K562 (cell line): ENCODE data around the gene LHX3. TPM values are rescaled to one million over a fixed set of nuclear protein-coding genes. Genes with fewer than 3 reads are reported as not detected.

Source experiments
- ATAC-seq: fragments of 200-7000 bp; cut with Tn5 transposase; 3 replicates; pipeline ENCODE4 v1.9.1; 2020; ENCODE audit warnings: moderate library complexity
- BruUV-seq: library from RNA; stranded (reverse); fragments of 400-500 nt; replicated peaks from 2 replicates; lab custom pipeline; 2021; lab: Mats Ljungman, UMichigan
- CTCF ChIA-PET: fragments of 300-600 bp; formaldehyde crosslinking; extraction: SDS; loops from one replicate; lab custom pipeline; 2021; ENCODE audit warnings: low intra/inter-chr PET ratio; lab: Yijun Ruan, JAX
- POLR2A ChIA-PET: fragments of 300-600, 350-650 bp; sonication (Branson Sonifier 250); formaldehyde crosslinking; extraction: SDS; loops from one replicate; lab custom pipeline; 2021; ENCODE audit warnings: antibody characterized with exemption, inconsistent platforms; lab: Yijun Ruan, JAX
- DNase-seq, 4 experiments: peaks; one replicate each; pipeline versions ENCODE4 v3.0.0 to v3.0.0-alpha.2; 2011 to 2018; ENCODE audit warnings: low spot score in 3 of 4, mixed read lengths in 3 of 4; ENCODE audit errors: extremely low read depth in 1 of 4
- FAIRE-seq: peaks from 2 replicates; lab custom pipeline; 2011; peaks lifted over from hg19 to GRCh38; lab: Jason Lieb, UNC
- H2AFZ ChIP-seq: 2 replicates; pipeline ENCODE4 v1.6.0; 2011; ENCODE audit warnings: low read depth, low read length, control low read depth, inconsistent platforms
- H3K27ac ChIP-seq: fragments of 200-600 bp; 3 replicates; pipeline ENCODE4 v1.8.0; 2011; ENCODE audit warnings: low read depth, mild to moderate bottlenecking, control low read depth, inconsistent platforms, low read length, moderate library complexity, mixed read lengths; ENCODE audit errors: extremely low read depth
- H3K27me3 ChIP-seq, 2 experiments: fragments of 300-600 bp in 1 of 2; 2 replicates in 1 of 2; 3 replicates in 1 of 2; pipeline versions ENCODE4 v1.6.0 to v1.8.0; 2011; ENCODE audit warnings: inconsistent platforms in 2 of 2, low read length in 2 of 2, mild to moderate bottlenecking in 1 of 2, mixed read lengths in 1 of 2, moderate library complexity in 1 of 2; ENCODE audit not compliant: control insufficient read depth in 2 of 2, insufficient read depth in 2 of 2
- H3K36me3 ChIP-seq: fragments of 300-600 bp; 3 replicates; pipeline ENCODE4 v1.8.0; 2011; ENCODE audit warnings: mild to moderate bottlenecking, low read length, inconsistent platforms; ENCODE audit not compliant: control insufficient read depth, insufficient read depth
- H3K4me1 ChIP-seq, 2 experiments: fragments of 200-600 bp in 1 of 2; replicated peaks in 1 of 2; 2 replicates in 1 of 2; 3 replicates in 1 of 2; pipeline versions ENCODE4 v1.5.1 to v1.8.0; 2011; ENCODE audit warnings: inconsistent platforms in 2 of 2, low read length in 2 of 2, mild to moderate bottlenecking in 1 of 2, mixed read lengths in 1 of 2, moderate library complexity in 1 of 2; ENCODE audit not compliant: control insufficient read depth in 2 of 2, insufficient read depth in 2 of 2
- H3K4me2 ChIP-seq: 2 replicates; pipeline ENCODE4 v1.6.1; 2011; ENCODE audit warnings: low read length, control low read depth, inconsistent platforms, mixed read lengths; ENCODE audit not compliant: insufficient read depth
- H3K4me3 ChIP-seq: fragments of 200-600 bp; sonication (generic), shearing (Covaris generic); 2 replicates; pipeline ENCODE4 v1.5.1; 2016; ENCODE audit warnings: control low read depth, inconsistent platforms
- H3K79me2 ChIP-seq: fragments of 200-600 bp; 3 replicates; pipeline ENCODE4 v1.8.0; 2011; ENCODE audit warnings: low read length, inconsistent platforms; ENCODE audit not compliant: control insufficient read depth, insufficient read depth
- H3K9ac ChIP-seq, 2 experiments: 2 replicates each; pipeline versions ENCODE4 v1.6.0 to v1.6.1; 2011; ENCODE audit warnings: low read depth in 2 of 2, low read length in 2 of 2, control low read depth in 1 of 2, inconsistent platforms in 1 of 2, mild to moderate bottlenecking in 1 of 2, mixed read lengths in 1 of 2; ENCODE audit not compliant: insufficient read depth in 1 of 2
- H3K9me1 ChIP-seq: one replicate; pipeline ENCODE4 v1.6.0; 2011; ENCODE audit warnings: inconsistent platforms, mild to moderate bottlenecking, low read length, moderate library complexity; ENCODE audit not compliant: control insufficient read depth, insufficient read depth
- H3K9me3 ChIP-seq: replicated peaks from 2 replicates; pipeline ENCODE4 v1.5.1; 2011; ENCODE audit warnings: low read depth, low read length, inconsistent platforms; ENCODE audit not compliant: control insufficient read depth, insufficient read depth
- H4K20me1 ChIP-seq: replicated peaks from 2 replicates; pipeline ENCODE4 v1.6.1; 2011; ENCODE audit warnings: low read length, inconsistent platforms, mixed read lengths; ENCODE audit not compliant: control insufficient read depth, insufficient read depth
- ATF4 ChIP-seq: fragments of 450-650 bp; formaldehyde crosslinking; IDR thresholded peaks from 2 replicates; pipeline ENCODE4 v1.4.0; 2022; ENCODE audit warnings: mild to moderate bottlenecking, moderate library complexity
- CBX3 ChIP-seq, 2 experiments: IDR thresholded peaks; 1 replicate in 1 of 2; 2 replicates in 1 of 2; pipeline ENCODE4 v1.6.1; 2012; ENCODE audit warnings: inconsistent platforms in 2 of 2, low read length in 2 of 2, borderline replicate concordance in 1 of 2, control low read depth in 1 of 2
- DMBX1 ChIP-seq: fragments of 250-450 bp; sonication (Bioruptor Pico); IDR thresholded peaks from 2 replicates; pipeline ENCODE4 v1.8.0; 2022; ENCODE audit warnings: inconsistent platforms, mild to moderate bottlenecking, moderate library complexity, borderline replicate concordance
- FOXP1 ChIP-seq: sonication (generic); formaldehyde crosslinking; IDR thresholded peaks from 2 replicates; pipeline ENCODE4 v1.8.0; 2022; ENCODE audit warnings: mild to moderate bottlenecking, missing genetic modification reagents
- HMG20A ChIP-seq: fragments of 450-650 bp; formaldehyde crosslinking; conservative IDR thresholded peaks from 2 replicates; pipeline ENCODE4 v1.4.0; 2020; ENCODE audit warnings: mild to moderate bottlenecking, mixed read lengths
- MTF1 ChIP-seq: fragments of 250-450 bp; sonication (Bioruptor Pico); IDR thresholded peaks from 2 replicates; pipeline ENCODE4 v1.9.0; 2021; ENCODE audit warnings: moderate library complexity, mild to moderate bottlenecking, inconsistent platforms, borderline replicate concordance
- MYC ChIP-seq, 2 experiments: fragments of 250-450 bp in 1 of 2; sonication (Bioruptor Pico) in 1 of 2; IDR thresholded peaks; 2 replicates each; pipeline versions ENCODE4 v1.5.1 to v1.6.1; 2012 to 2021; ENCODE audit warnings: low read depth in 2 of 2, borderline replicate concordance in 1 of 2, improper control_type of control experiment in 1 of 2, low read length in 1 of 2, mild to moderate bottlenecking in 1 of 2, moderate library complexity in 1 of 2
- NFE2 ChIP-seq: IDR thresholded peaks from 2 replicates; pipeline ENCODE4 v1.6.1; 2014; ENCODE audit warnings: antibody characterized with exemption, low read depth
- RBM22 ChIP-seq: fragments of 200-400 bp; formaldehyde crosslinking; IDR thresholded peaks from 2 replicates; pipeline ENCODE4 v1.6.1; 2018; ENCODE audit warnings: low read length, low read depth; ENCODE audit not compliant: poor library complexity, severe bottlenecking
- SIN3B ChIP-seq: fragments of 450-650 bp; IDR thresholded peaks from 2 replicates; pipeline ENCODE4 v1.6.1; 2017; ENCODE audit warnings: low read depth, mild to moderate bottlenecking, moderate library complexity
- TAF9B ChIP-seq: fragments of 450-650 bp; IDR thresholded peaks from 2 replicates; pipeline ENCODE4 v1.6.1; 2018; ENCODE audit warnings: mild to moderate bottlenecking; ENCODE audit not compliant: partially characterized antibody
- ZNF124 ChIP-seq: sonication (generic); formaldehyde crosslinking; IDR thresholded peaks from 2 replicates; pipeline ENCODE4 v1.8.1; 2022; ENCODE audit warnings: missing genetic modification reagents
- ZNF24 ChIP-seq: fragments of 450-650 bp; IDR thresholded peaks from 2 replicates; pipeline ENCODE4 v1.6.1; 2016
- ZNF347 ChIP-seq: fragments of 450-650 bp; formaldehyde crosslinking; IDR thresholded peaks from 2 replicates; pipeline ENCODE4 v1.4.0; 2020; ENCODE audit warnings: low read depth, mild to moderate bottlenecking, moderate library complexity
- ZNF436 ChIP-seq: fragments of 250-450, 450-650 bp; sonication (Bioruptor Pico); formaldehyde crosslinking; IDR thresholded peaks from 2 replicates; pipeline ENCODE4 v1.7.0; 2020; ENCODE audit warnings: mild to moderate bottlenecking
- ZNF449 ChIP-seq: fragments of 250-450 bp; sonication (Bioruptor Pico); IDR thresholded peaks from 2 replicates; pipeline ENCODE4 v1.8.0; 2022; ENCODE audit warnings: moderate library complexity, mild to moderate bottlenecking, inconsistent platforms
- ZNF561 ChIP-seq: fragments of 450-650 bp; formaldehyde crosslinking; conservative IDR thresholded peaks from 2 replicates; pipeline ENCODE4 v1.4.0; 2020; ENCODE audit warnings: mild to moderate bottlenecking, moderate library complexity
- ZNF707 ChIP-seq: fragments of 250-450 bp; sonication (Bioruptor Pico); conservative IDR thresholded peaks from 2 replicates; pipeline ENCODE4 v1.8.0; 2022; ENCODE audit warnings: inconsistent platforms, mild to moderate bottlenecking, moderate library complexity
- WGBS: fragments of 100-300 bp; shearing (Covaris generic); methylation state at CpG from one replicate; pipeline ENCODE4 v1.1.6; 2016; ENCODE audit warnings: low coverage, mixed read lengths; ENCODE audit not compliant: insufficient coverage; ENCODE audit errors: missing lambda C conversion rate; 5-methylcytosine and 5-hydroxymethylcytosine counted together
- in situ Hi-C: fragments of 300-500 bp; cut with MboI; formaldehyde crosslinking; loops from 4 replicates; pipeline ENCODE4 v1.15.0; 2018; ENCODE audit warnings: inconsistent platforms, mixed read lengths
- intact Hi-C: fragments of 100-400 bp; cut with micrococcal nuclease; formaldehyde crosslinking; loops from 2 replicates; pipeline ENCODE4 v1.14.2; 2022
- polyA plus RNA-seq, 8 experiments: library from polyadenylated mRNA; depleted of rRNA in 4 of 8; stranded (reverse) in 5 of 8; unstranded in 3 of 8; fragments of >200 nt; fragmentation: Nextera tagmentation in 2 of 8; fragmentation: Illumina TruSeq in 1 of 8; extraction: Ambion mirVana in 2 of 8; extraction: Trizol in 1 of 8; gene quantifications; 2 replicates each; pipeline versions ENCODE4 v1.2.1 to v1.2.3, GENCODE V29; 2011 to 2014; ENCODE audit warnings: inconsistent platforms in 1 of 8, missing spikeins in 1 of 8
- total RNA-seq, 7 experiments: library from RNA; depleted of rRNA in 6 of 7; stranded (reverse); fragments of >200 nt in 6 of 7; fragmentation: Illumina TruSeq in 2 of 7; extraction: Trizol in 2 of 7; gene quantifications; 2 replicates each; pipeline versions ENCODE4 v1.2.1 to v1.2.3, GENCODE V29; 2011 to 2021; ENCODE audit warnings: low replicate concordance in 1 of 7
- TF ChIP-seq, protein P1 (sequence below), 2 experiments: IDR thresholded peaks; 2 replicates each; pipeline ENCODE4 v1.6.1; 2012; ENCODE audit warnings: improper control_type of control experiment in 2 of 2, low read depth in 2 of 2, low read length in 2 of 2, borderline replicate concordance in 1 of 2

LHX3 gene
- total and polyA plus RNA-seq, 9 of the 15 experiments (the other 6 are each of a cell fraction or from before 2014, with no cell fraction given), result 0.09 TPM; not detected in 8

- H4K20me1 ChIP-seq, result peaks cover 8% of the 10 kb centered on the region
- H3K27ac ChIP-seq, result no peak overlapping the region
- H3K79me2 ChIP-seq, result no peaks in the 10 kb centered on the region
- in situ Hi-C loops (no loop called here), intact Hi-C loops (no loop called here)
- ATAC-seq (no peak), DNase-seq (no peak), FAIRE-seq (no peak)
- H3K9ac ChIP-seq, result no peak overlapping the region
- peaks cover 0 to 53% of the 10 kb centered on the region in 2 experiments; a peak in 2 of 5 replicates for H3K4me1 ChIP-seq
- ChIA-PET CTCF (no interaction called here), POLR2A (no interaction called here)
- H3K36me3 ChIP-seq, result no peaks in the 10 kb centered on the region
- H2AFZ ChIP-seq, result no peak overlapping the region
- BruUV-seq, result no TSS peak
- no peaks in the 10 kb centered on the region for H3K9me3 ChIP-seq
- H3K27me3 ChIP-seq, result peaks cover 24 to 51% of the 10 kb centered on the region in 2 experiments; a peak in 4 of 5 replicates
- no peak overlapping the region for H3K4me2 ChIP-seq
- peaks cover 2% of the 10 kb centered on the region for H3K9me1 ChIP-seq
- no peak overlapping the region for H3K4me3 ChIP-seq
- WGBS, result 28% methylated on average over 11 of the region's 14 CpGs
- no peak for TF ChIP-seq ZNF561 (CRISPR knock-in tag)
- TF ChIP-seq NFE2, result no peak
- no peak for TF ChIP-seq ZNF449 (CRISPR knock-in tag)
- TF ChIP-seq TAF9B, result no peak
- no peak for TF ChIP-seq ATF4
- TF ChIP-seq, protein P1, sequence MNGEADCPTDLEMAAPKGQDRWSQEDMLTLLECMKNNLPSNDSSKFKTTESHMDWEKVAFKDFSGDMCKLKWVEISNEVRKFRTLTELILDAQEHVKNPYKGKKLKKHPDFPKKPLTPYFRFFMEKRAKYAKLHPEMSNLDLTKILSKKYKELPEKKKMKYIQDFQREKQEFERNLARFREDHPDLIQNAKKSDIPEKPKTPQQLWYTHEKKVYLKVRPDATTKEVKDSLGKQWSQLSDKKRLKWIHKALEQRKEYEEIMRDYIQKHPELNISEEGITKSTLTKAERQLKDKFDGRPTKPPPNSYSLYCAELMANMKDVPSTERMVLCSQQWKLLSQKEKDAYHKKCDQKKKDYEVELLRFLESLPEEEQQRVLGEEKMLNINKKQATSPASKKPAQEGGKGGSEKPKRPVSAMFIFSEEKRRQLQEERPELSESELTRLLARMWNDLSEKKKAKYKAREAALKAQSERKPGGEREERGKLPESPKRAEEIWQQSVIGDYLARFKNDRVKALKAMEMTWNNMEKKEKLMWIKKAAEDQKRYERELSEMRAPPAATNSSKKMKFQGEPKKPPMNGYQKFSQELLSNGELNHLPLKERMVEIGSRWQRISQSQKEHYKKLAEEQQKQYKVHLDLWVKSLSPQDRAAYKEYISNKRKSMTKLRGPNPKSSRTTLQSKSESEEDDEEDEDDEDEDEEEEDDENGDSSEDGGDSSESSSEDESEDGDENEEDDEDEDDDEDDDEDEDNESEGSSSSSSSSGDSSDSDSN (IDR thresholded peaks at IDR 0.05; ENCODE audit: borderline replicate concordance in 1 of 2, low read depth in 2 of 2, low read length in 2 of 2), result no peak
- TF ChIP-seq SIN3B, result no peak
- TF ChIP-seq CBX3 (IDR thresholded peaks at IDR 0.05; ENCODE audit: borderline replicate concordance in 1 of 2, low read length in 2 of 2), result no peak
- TF ChIP-seq HMG20A (CRISPR knock-in tag), result no peak
- no peak for TF ChIP-seq RBM22
- TF ChIP-seq DMBX1 (CRISPR knock-in tag), result no peak
- no peak for TF ChIP-seq ZNF124 (CRISPR knock-in tag)
- no peak for TF ChIP-seq MTF1 (CRISPR knock-in tag)
- TF ChIP-seq ZNF24, result no peak
- TF ChIP-seq MYC (IDR thresholded peaks at IDR 0.05; ENCODE audit: low read depth, low read length), result no peak
- TF ChIP-seq MYC (CRISPR knock-in tag; IDR thresholded peaks at IDR 0.05; ENCODE audit: borderline replicate concordance, low read depth), result no peak
- TF ChIP-seq ZNF347, result no peak
- TF ChIP-seq FOXP1, result no peak
- no peak for TF ChIP-seq ZNF436 (CRISPR knock-in tag)
- no peak for TF ChIP-seq ZNF707 (CRISPR knock-in tag)
Observed at GRCh38 chr9:136148766-136149165, 56.2 kb downstream of the LHX3 start.
